NCI-H1436 treated with DMSO at 0.1 percent for 48 hours (cell line): Measurements from ENCODE around the gene C1QTNF9.
"Not testable (repeated sequence)": the region's sequence is repeated elsewhere in the genome, so short reads cannot be mapped to it uniquely, and the experiment has no call there.

Experiments used
- DNase-seq: peaks from one replicate; lab custom pipeline; 2025; lab: John Stamatoyannopoulos, UW

Gene C1QTNF9

GRCh38 chr13:24309300-24309699 is at the start of gene C1QTNF9:
Gene C1QTNF9, plus strand, starts transcription at chr13:24309580. Its CDS starts 6,424 bp downstream, at chr13:24316004.
- not testable (repeated sequence) for DNase-seq

- no peak for DNase-seq
These were observed 47.8 kb upstream of the C1QTNF9 start for GRCh38 chr13:24261566-24261965.

GRCh38 chr13:24263632-24264031 is 45.7 kb upstream of the C1QTNF9 start:
- no peak for DNase-seq

- no peak for DNase-seq
These were observed 44.4 kb upstream of the C1QTNF9 start for GRCh38 chr13:24264976-24265375.

- DNase-seq = no peak
These were observed 43.9 kb upstream of the C1QTNF9 start for GRCh38 chr13:24265453-24265852.

GRCh38 chr13:24267274-24267673 is 42.1 kb upstream of the C1QTNF9 start:
- DNase-seq = no peak

GRCh38 chr13:24267801-24268200 is 41.6 kb upstream of the C1QTNF9 start:
- no peak for DNase-seq

GRCh38 chr13:24269821-24270220 is 39.6 kb upstream of the C1QTNF9 start:
- no peak for DNase-seq

GRCh38 chr13:24270639-24271141 is 38.7 kb upstream of the C1QTNF9 start:
- DNase-seq = no peak

- no peak for DNase-seq
These were observed 38.2 kb upstream of the C1QTNF9 start for GRCh38 chr13:24271231-24271600.

- no peak for DNase-seq
These were observed 37.6 kb upstream of the C1QTNF9 start for GRCh38 chr13:24271601-24272451.

GRCh38 chr13:24272452-24273161 is 36.8 kb upstream of the C1QTNF9 start:
- no peak for DNase-seq

- DNase-seq = no peak
These were observed 35.5 kb upstream of the C1QTNF9 start for GRCh38 chr13:24273926-24274325.

GRCh38 chr13:24274452-24275021 is 34.8 kb upstream of the C1QTNF9 start:
- DNase-seq = no peak

GRCh38 chr13:24275041-24275440 is 34.3 kb upstream of the C1QTNF9 start:
- no peak for DNase-seq

GRCh38 chr13:24276306-24276705 is 33.1 kb upstream of the C1QTNF9 start:
- no peak for DNase-seq

- no peak for DNase-seq
These were observed 32.5 kb upstream of the C1QTNF9 start for GRCh38 chr13:24276861-24277260.

GRCh38 chr13:24277761-24278160 is 31.6 kb upstream of the C1QTNF9 start:
- no peak for DNase-seq

GRCh38 chr13:24279327-24280110 is 29.9 kb upstream of the C1QTNF9 start:
- no peak for DNase-seq

- DNase-seq = no peak
These were observed 28.7 kb upstream of the C1QTNF9 start for GRCh38 chr13:24280720-24281119.

GRCh38 chr13:24281188-24282008 is 28.0 kb upstream of the C1QTNF9 start:
- no peak for DNase-seq
